DMS153 treated with DMSO at 0.1 percent for 48 hours (cell line): ENCODE data around the gene SP3.
A peak's percentile ranks its signal among the peaks of the same experiment; 100 is the strongest.

ENCODE experiments used
- DNase-seq: peaks from one replicate; lab custom pipeline; 2025; ENCODE audit not compliant: unreplicated experiment; lab: John Stamatoyannopoulos, UW

Gene SP3

GRCh38 chr2:173997269-173997668 is 32.1 kb upstream of the SP3 start:
- no peak for DNase-seq

GRCh38 chr2:173996766-173997165 is 31.6 kb upstream of the SP3 start:
- no peak for DNase-seq

- DNase-seq, result no peak
Observed at GRCh38 chr2:173993459-173993858, 28.3 kb upstream of the SP3 start.

- DNase-seq, result no peak
Observed at GRCh38 chr2:173991856-173992588, 26.8 kb upstream of the SP3 start.

- no peak for DNase-seq
Observed at GRCh38 chr2:173990970-173991819, 26.0 kb upstream of the SP3 start.

GRCh38 chr2:173990245-173990644 is 25.1 kb upstream of the SP3 start:
- DNase-seq, result no peak

GRCh38 chr2:173989884-173990215 is 24.7 kb upstream of the SP3 start:
- no peak for DNase-seq

GRCh38 chr2:173989160-173989883 is 24.1 kb upstream of the SP3 start:
- no peak for DNase-seq

- DNase-seq, result no peak
Observed at GRCh38 chr2:173986805-173987204, 21.6 kb upstream of the SP3 start.

- DNase-seq, result no peak
Observed at GRCh38 chr2:173985605-173985992, 20.4 kb upstream of the SP3 start.

- no peak for DNase-seq
Observed at GRCh38 chr2:173984866-173985604, 19.9 kb upstream of the SP3 start.

- peak; percentile 63 for DNase-seq
Observed at GRCh38 chr2:173983391-173983871, 18.3 kb upstream of the SP3 start.

- peak; percentile 75 for DNase-seq
Observed at GRCh38 chr2:173982918-173983317, 17.7 kb upstream of the SP3 start.

- no peak for DNase-seq
Observed at GRCh38 chr2:173982182-173982714, 17.1 kb upstream of the SP3 start.

- no peak for DNase-seq
Observed at GRCh38 chr2:173981520-173981919, 16.3 kb upstream of the SP3 start.

GRCh38 chr2:173979751-173980351 is 14.7 kb upstream of the SP3 start:
- DNase-seq, result no peak

- DNase-seq, result no peak
Observed at GRCh38 chr2:173978447-173978846, 13.3 kb upstream of the SP3 start.

- no peak for DNase-seq
Observed at GRCh38 chr2:173972636-173973035, 7.5 kb upstream of the SP3 start.

- DNase-seq, result no peak
Observed at GRCh38 chr2:173972165-173972564, 7.0 kb upstream of the SP3 start.

- no peak for DNase-seq
Observed at GRCh38 chr2:173970516-173970924, 5.3 kb upstream of the SP3 start.
